ENCODE data around the gene AGBL1. TPM values are rescaled to one million over a fixed set of nuclear protein-coding genes. Genes with fewer than 3 reads are reported as not detected.

Gene AGBL1
- total RNA-seq, 1 experiment from 2014 or later: not detected

DNA sequence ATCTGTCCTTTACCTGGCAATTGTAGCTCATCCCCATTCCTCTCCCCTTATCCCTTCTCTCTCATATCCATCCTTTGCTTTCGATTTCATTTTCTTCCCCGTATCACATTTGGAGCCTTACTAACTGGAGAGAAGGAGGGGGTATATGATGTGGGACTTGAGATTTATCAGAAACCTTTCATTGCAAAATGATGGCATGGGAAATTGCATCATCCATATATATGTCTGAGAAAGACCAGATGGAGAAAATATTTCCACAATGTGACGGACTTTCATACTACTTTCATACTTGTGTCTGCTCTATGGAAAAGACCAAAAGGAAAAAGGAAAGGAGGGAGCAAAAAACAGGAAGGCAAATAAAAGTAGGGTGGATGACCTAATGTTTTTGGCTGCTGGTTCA is 675.2 kb downstream of the AGBL1 start:
- intact Hi-C loops (cut with micrococcal nuclease; ENCODE audit: unreplicated experiment): no loop called here
- peaks cover 6% of the 10 kb centered on the region for H3K27me3 Mint-ChIP-seq (ENCODE audit: insufficient read depth, unreplicated experiment)
- H3K36me3 ChIP-seq (ENCODE audit: control insufficient read depth, insufficient read depth, low read length): no peaks in the 10 kb centered on the region
- no peak for DNase-seq
- CTCF ChIA-PET: no interaction called here
- H3K4me1 Mint-ChIP-seq (ENCODE audit: low read depth, unreplicated experiment): no peaks in the 10 kb centered on the region
- POLR2A ChIA-PET: no interaction called here
- no peaks in the 10 kb centered on the region for H3K4me1 ChIP-seq
- no peak overlapping the region for H3K27ac Mint-ChIP-seq (ENCODE audit: unreplicated experiment)
- no TSS peak for BruUV-seq (replicated peaks)
- peaks cover 8% of the 10 kb centered on the region for H3K9me3 Mint-ChIP-seq (ENCODE audit: unreplicated experiment)
- H3K9me3 ChIP-seq: no peaks in the 10 kb centered on the region
- H3K4me3 Mint-ChIP-seq (ENCODE audit: unreplicated experiment): no peak overlapping the region
- TF ChIP-seq, protein P1, sequence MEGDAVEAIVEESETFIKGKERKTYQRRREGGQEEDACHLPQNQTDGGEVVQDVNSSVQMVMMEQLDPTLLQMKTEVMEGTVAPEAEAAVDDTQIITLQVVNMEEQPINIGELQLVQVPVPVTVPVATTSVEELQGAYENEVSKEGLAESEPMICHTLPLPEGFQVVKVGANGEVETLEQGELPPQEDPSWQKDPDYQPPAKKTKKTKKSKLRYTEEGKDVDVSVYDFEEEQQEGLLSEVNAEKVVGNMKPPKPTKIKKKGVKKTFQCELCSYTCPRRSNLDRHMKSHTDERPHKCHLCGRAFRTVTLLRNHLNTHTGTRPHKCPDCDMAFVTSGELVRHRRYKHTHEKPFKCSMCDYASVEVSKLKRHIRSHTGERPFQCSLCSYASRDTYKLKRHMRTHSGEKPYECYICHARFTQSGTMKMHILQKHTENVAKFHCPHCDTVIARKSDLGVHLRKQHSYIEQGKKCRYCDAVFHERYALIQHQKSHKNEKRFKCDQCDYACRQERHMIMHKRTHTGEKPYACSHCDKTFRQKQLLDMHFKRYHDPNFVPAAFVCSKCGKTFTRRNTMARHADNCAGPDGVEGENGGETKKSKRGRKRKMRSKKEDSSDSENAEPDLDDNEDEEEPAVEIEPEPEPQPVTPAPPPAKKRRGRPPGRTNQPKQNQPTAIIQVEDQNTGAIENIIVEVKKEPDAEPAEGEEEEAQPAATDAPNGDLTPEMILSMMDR (IDR thresholded peaks at IDR 0.05; ENCODE audit: insufficient read depth in 1 of 2, low read depth in 1 of 2, low read length in 1 of 2, severe bottlenecking in 1 of 2, unreplicated experiment in 1 of 2): no peak
- H3K36me3 Mint-ChIP-seq (ENCODE audit: insufficient read depth, unreplicated experiment): no peaks in the 10 kb centered on the region
- no peak overlapping the region for H3K4me3 ChIP-seq (ENCODE audit: low read depth, low read length)
- H3K27me3 ChIP-seq (replicated peaks; ENCODE audit: control insufficient read depth, insufficient read depth, low read length): no peaks in the 10 kb centered on the region; the same call in 1 of the 2 replicates

DNA sequence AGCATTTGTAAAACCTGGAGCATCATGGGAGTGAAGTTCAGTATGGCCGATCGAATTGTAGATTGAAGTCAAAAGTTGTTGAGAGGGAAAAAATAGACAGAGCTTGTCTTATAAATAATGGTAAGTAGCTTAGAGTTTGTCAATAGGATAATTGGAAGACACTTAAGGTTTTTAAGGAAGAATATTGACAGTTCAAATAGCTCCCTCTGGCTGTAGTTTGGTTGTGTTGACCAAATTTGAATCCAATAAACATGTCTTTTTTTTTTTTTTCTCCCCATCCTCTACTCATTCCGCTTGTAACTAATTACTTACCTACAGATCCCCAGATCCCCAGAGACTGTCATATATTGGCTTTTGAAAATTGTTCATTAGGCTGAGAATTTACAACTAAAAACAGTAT is 677.0 kb downstream of the AGBL1 start:
- intact Hi-C loops (cut with micrococcal nuclease; ENCODE audit: unreplicated experiment): no loop called here
- Histone ChIP-seq H3K4me3 (ENCODE audit: low read depth, low read length) (no peak overlapping the region), H3K36me3 (ENCODE audit: control insufficient read depth, insufficient read depth, low read length) (no peaks in the 10 kb centered on the region), H3K9me3 (no peaks in the 10 kb centered on the region), H3K27me3 (replicated peaks; ENCODE audit: control insufficient read depth, insufficient read depth, low read length) (no peaks in the 10 kb centered on the region; the same call in 1 of the 2 replicates), H3K4me1 (no peaks in the 10 kb centered on the region)
- Mint-ChIP-seq H3K36me3 (ENCODE audit: insufficient read depth, unreplicated experiment) (no peaks in the 10 kb centered on the region), H3K9me3 (ENCODE audit: unreplicated experiment) (no peaks in the 10 kb centered on the region), H3K27ac (ENCODE audit: unreplicated experiment) (no peak overlapping the region), H3K27me3 (ENCODE audit: insufficient read depth, unreplicated experiment) (peaks cover 3% of the 10 kb centered on the region), H3K4me3 (ENCODE audit: unreplicated experiment) (no peak overlapping the region), H3K4me1 (ENCODE audit: low read depth, unreplicated experiment) (no peaks in the 10 kb centered on the region)
- ChIA-PET CTCF (interaction anchor here (0.5 to 0.6 kb wide), 3 partner anchors 11 to 357 kb away, joined by 3 to 5 read pairs (median 4); no protein-coding TSS in a partner anchor), POLR2A (no interaction called here)
- TF ChIP-seq, protein P1 (IDR thresholded peaks at IDR 0.05; ENCODE audit: insufficient read depth in 1 of 2, low read depth in 1 of 2, low read length in 1 of 2, severe bottlenecking in 1 of 2, unreplicated experiment in 1 of 2): no peak
- no TSS peak for BruUV-seq (replicated peaks)
- DNase-seq: no peak

DNA sequence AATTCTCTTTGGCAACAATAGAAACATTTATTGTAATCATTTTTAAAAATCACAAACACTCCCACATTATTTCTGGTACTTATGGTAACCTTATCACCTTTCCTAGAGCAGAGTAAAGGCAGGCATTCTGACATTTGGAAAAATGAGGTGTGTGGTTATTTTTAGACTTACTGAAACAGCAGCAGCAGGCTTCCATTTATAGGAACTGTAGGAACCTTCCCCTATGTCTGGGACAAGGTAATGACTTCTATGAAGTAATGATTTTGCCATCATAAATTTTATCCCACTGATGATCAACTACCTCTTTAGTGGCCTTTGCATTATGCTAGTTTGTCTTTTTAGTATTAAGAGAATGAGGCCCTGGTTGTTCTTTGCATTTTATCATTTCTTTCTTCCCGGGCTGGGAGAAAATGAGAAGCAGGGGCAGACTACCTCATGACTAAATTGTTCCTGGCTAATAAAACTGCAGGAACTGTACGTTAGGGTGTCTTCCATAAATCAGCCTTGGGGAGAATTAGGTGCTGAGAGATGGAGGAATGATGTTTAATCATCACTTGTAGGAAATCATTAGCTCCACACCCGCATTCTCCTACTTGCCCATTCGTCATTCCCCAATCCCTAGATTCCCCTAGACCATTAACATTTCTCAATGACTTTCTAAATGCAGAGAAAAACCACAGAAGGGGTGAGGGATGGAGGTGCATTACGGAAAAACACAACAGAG is 680.3 kb downstream of the AGBL1 start:
- POLR2A ChIA-PET: no interaction called here
- Histone ChIP-seq H3K4me1 (no peaks in the 10 kb centered on the region), H3K4me3 (ENCODE audit: low read depth, low read length) (no peak overlapping the region), H3K27me3 (replicated peaks; ENCODE audit: control insufficient read depth, insufficient read depth, low read length) (no peaks in the 10 kb centered on the region; the same call in 1 of the 2 replicates), H3K36me3 (ENCODE audit: control insufficient read depth, insufficient read depth, low read length) (no peaks in the 10 kb centered on the region), H3K9me3 (no peaks in the 10 kb centered on the region)
- Mint-ChIP-seq H3K4me3 (ENCODE audit: unreplicated experiment) (no peak overlapping the region), H3K9me3 (ENCODE audit: unreplicated experiment) (no peaks in the 10 kb centered on the region), H3K27me3 (ENCODE audit: insufficient read depth, unreplicated experiment) (no peaks in the 10 kb centered on the region), H3K27ac (ENCODE audit: unreplicated experiment) (no peak overlapping the region), H3K4me1 (ENCODE audit: low read depth, unreplicated experiment) (no peaks in the 10 kb centered on the region), H3K36me3 (ENCODE audit: insufficient read depth, unreplicated experiment) (no peaks in the 10 kb centered on the region)
- intact Hi-C loops (cut with micrococcal nuclease; ENCODE audit: unreplicated experiment): no loop called here
- DNase-seq: no peak
- TF ChIP-seq, protein P1 (IDR thresholded peaks at IDR 0.05; ENCODE audit: insufficient read depth in 1 of 2, low read depth in 1 of 2, low read length in 1 of 2, severe bottlenecking in 1 of 2, unreplicated experiment in 1 of 2): no peak
- BruUV-seq (replicated peaks): no TSS peak
- CTCF ChIA-PET: no interaction called here
